ENCODE results near the gene NOMO2.
"Not testable (repeated sequence)": the region's sequence is repeated elsewhere in the genome, so short reads cannot be mapped to it uniquely, and the experiment has no call there.

NOMO2 gene

GRCh38 chr16:18575298-18575917, 13.5 kb upstream of the NOMO2 start:
- DNase-seq (ENCODE audit: low read depth) = not testable (repeated sequence)

- DNase-seq (ENCODE audit: low read depth) = not testable (repeated sequence)
These were observed 12.0 kb upstream of the NOMO2 start for GRCh38 chr16:18573887-18574286.

- DNase-seq (ENCODE audit: low read depth) = not testable (repeated sequence)
These were observed 11.1 kb upstream of the NOMO2 start for GRCh38 chr16:18572973-18573372.

- not testable (repeated sequence) for DNase-seq (ENCODE audit: low read depth)
These were observed 9.5 kb upstream of the NOMO2 start for GRCh38 chr16:18571307-18571850.

- DNase-seq (ENCODE audit: low read depth) = not testable (repeated sequence)
These were observed 8.8 kb upstream of the NOMO2 start for GRCh38 chr16:18570529-18571306.

GRCh38 chr16:18560416-18561220, 1.3 kb downstream of the NOMO2 start:
- not testable (repeated sequence) for DNase-seq (ENCODE audit: low read depth)

- DNase-seq (ENCODE audit: low read depth) = not testable (repeated sequence)
These were observed 8.2 kb downstream of the NOMO2 start for GRCh38 chr16:18553671-18554070.

- DNase-seq (ENCODE audit: low read depth) = not testable (repeated sequence)
These were observed 14.5 kb downstream of the NOMO2 start for GRCh38 chr16:18547382-18547781.

GRCh38 chr16:18546853-18547252, 15.0 kb downstream of the NOMO2 start:
- not testable (repeated sequence) for DNase-seq (ENCODE audit: low read depth)

- not testable (repeated sequence) for DNase-seq (ENCODE audit: low read depth)
These were observed 17.4 kb downstream of the NOMO2 start for GRCh38 chr16:18544232-18545081.

- DNase-seq (ENCODE audit: low read depth) = not testable (repeated sequence)
These were observed 20.0 kb downstream of the NOMO2 start for GRCh38 chr16:18541912-18542311.

- not testable (repeated sequence) for DNase-seq (ENCODE audit: low read depth)
These were observed 24.9 kb downstream of the NOMO2 start for GRCh38 chr16:18537004-18537403.

GRCh38 chr16:18535519-18536168, 26.3 kb downstream of the NOMO2 start:
- DNase-seq (ENCODE audit: low read depth) = not testable (repeated sequence)

GRCh38 chr16:18534308-18534707, 27.6 kb downstream of the NOMO2 start:
- not testable (repeated sequence) for DNase-seq (ENCODE audit: low read depth)

- not testable (repeated sequence) for DNase-seq (ENCODE audit: low read depth)
These were observed 30.6 kb downstream of the NOMO2 start for GRCh38 chr16:18531323-18531722.

- not testable (repeated sequence) for DNase-seq (ENCODE audit: low read depth)
These were observed 31.6 kb downstream of the NOMO2 start for GRCh38 chr16:18530329-18530728.

- DNase-seq (ENCODE audit: low read depth) = not testable (repeated sequence)
These were observed 35.4 kb downstream of the NOMO2 start for GRCh38 chr16:18526547-18526946.

- DNase-seq (ENCODE audit: low read depth) = not testable (repeated sequence)
These were observed 35.9 kb downstream of the NOMO2 start for GRCh38 chr16:18525882-18526482.

- DNase-seq (ENCODE audit: low read depth) = not testable (repeated sequence)
These were observed 39.3 kb downstream of the NOMO2 start for GRCh38 chr16:18522637-18523036.

Data from CMK (cell line).